GM06990 (cell line): ENCODE data around the gene ELF1.

Experiments used
- DNase-seq: peaks from one replicate; pipeline ENCODE4 v3.0.0-alpha.2; 2011; ENCODE audit not compliant: insufficient read length; ENCODE audit errors: extremely low read depth
- H3K27me3 ChIP-seq: replicated peaks from 2 replicates; pipeline ENCODE4 v1.6.0; 2011; ENCODE audit warnings: low read length; ENCODE audit not compliant: control insufficient read depth, insufficient read depth
- H3K36me3 ChIP-seq: 2 replicates; pipeline ENCODE4 v1.5.1; 2011; ENCODE audit warnings: low read length; ENCODE audit not compliant: control insufficient read depth, insufficient read depth
- H3K4me3 ChIP-seq: replicated peaks from 2 replicates; pipeline ENCODE4 v1.5.1; 2011; ENCODE audit warnings: low read depth, mild to moderate bottlenecking, control low read depth, low read length
- TF ChIP-seq, protein P1 (sequence below): IDR thresholded peaks from 2 replicates; pipeline ENCODE4 v1.5.1; 2011; ENCODE audit warnings: low read length, control low read depth, mild to moderate bottlenecking, inconsistent platforms; ENCODE audit not compliant: insufficient read depth, poor library complexity, severe bottlenecking

Gene ELF1

GRCh38 chr13:41034881-41035280 lies 15.8 kb upstream of the ELF1 start:
- TF ChIP-seq, protein P1, sequence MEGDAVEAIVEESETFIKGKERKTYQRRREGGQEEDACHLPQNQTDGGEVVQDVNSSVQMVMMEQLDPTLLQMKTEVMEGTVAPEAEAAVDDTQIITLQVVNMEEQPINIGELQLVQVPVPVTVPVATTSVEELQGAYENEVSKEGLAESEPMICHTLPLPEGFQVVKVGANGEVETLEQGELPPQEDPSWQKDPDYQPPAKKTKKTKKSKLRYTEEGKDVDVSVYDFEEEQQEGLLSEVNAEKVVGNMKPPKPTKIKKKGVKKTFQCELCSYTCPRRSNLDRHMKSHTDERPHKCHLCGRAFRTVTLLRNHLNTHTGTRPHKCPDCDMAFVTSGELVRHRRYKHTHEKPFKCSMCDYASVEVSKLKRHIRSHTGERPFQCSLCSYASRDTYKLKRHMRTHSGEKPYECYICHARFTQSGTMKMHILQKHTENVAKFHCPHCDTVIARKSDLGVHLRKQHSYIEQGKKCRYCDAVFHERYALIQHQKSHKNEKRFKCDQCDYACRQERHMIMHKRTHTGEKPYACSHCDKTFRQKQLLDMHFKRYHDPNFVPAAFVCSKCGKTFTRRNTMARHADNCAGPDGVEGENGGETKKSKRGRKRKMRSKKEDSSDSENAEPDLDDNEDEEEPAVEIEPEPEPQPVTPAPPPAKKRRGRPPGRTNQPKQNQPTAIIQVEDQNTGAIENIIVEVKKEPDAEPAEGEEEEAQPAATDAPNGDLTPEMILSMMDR: no peak
- H3K4me3 ChIP-seq: no peak overlapping the region
- DNase-seq: no peak
- no peaks in the 10 kb centered on the region for H3K36me3 ChIP-seq
- no peaks in the 10 kb centered on the region for H3K27me3 ChIP-seq

DNA sequence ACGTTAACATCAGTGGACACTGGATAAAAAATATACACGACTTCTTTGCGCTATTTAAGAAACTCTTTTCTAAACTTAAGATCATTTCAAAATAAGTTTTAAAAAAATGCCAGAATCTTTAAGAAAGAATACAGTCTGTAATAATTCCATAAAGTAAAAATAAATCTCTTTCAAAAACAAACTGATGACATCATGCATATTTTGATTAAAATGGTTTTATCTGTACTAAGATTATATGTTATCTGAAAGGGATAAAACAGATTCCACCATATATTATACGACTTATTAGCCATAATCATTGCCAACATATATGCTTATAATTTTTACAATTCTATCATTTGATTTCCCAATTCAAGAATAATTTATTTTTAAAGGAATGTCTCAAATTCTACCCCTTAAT lies 15.3 kb upstream of the ELF1 start:
- H3K4me3 ChIP-seq: no peak overlapping the region
- H3K36me3 ChIP-seq: no peaks in the 10 kb centered on the region
- H3K27me3 ChIP-seq: no peaks in the 10 kb centered on the region
- DNase-seq: no peak
- TF ChIP-seq, protein P1: no peak

DNA sequence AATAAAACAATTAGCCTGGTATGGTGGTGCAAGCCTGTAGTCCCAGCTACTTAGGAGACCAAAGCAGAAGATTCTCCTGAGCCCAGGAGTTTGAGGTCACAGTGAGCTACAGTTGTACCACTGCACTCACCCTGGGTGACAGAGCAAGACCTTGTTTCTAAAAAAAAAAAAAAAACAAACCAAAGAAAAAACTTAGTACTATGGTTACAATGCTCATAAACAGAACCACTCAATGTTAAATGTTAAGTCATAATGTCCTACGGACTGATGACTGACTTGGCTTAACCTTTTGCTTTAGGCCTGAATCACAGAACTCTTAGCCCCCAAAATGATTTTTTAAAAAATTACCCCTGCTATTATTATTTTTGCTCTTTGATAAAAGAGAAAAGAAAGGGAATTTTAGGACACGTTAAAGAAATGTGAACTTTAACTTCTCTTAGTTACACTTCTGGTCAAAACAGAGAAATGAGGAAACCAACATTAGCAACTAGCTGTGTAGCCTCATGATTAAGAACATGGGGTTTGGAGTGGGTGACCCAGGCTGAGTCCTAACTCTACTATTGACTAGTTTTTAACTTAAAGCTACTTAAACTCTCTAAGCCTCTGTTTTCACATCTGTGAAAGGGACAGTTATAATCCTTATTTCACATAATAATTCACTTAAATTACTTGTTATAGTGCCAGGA lies 13.7 kb upstream of the ELF1 start:
- H3K27me3 ChIP-seq: no peaks in the 10 kb centered on the region
- H3K4me3 ChIP-seq: no peak overlapping the region
- DNase-seq: no peak
- TF ChIP-seq, protein P1: no peak
- H3K36me3 ChIP-seq: no peaks in the 10 kb centered on the region

DNA sequence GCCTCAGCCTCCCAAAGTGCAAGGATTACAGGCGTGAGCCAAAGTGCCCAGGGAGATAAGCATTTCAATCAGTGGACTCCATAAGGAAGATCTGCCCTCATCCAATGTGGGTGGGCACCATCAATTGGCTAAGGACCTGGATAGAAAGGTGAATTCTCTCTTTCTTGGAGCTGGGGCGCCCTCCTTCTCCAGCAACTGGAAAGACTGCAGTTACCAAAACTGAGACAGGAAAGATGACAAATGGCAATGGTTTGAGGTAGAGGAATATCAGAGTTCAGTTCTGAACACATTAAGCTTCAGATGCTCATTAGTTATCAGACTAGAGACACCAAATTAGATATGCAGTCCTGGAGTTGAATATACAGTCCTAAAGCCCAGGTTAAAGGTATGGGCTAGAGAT lies 10.5 kb upstream of the ELF1 start:
- Histone ChIP-seq H3K36me3 (no peaks in the 10 kb centered on the region), H3K27me3 (no peaks in the 10 kb centered on the region), H3K4me3 (no peak overlapping the region)
- DNase-seq: no peak
- TF ChIP-seq, protein P1: no peak

GRCh38 chr13:41028051-41028450 lies 8.9 kb upstream of the ELF1 start:
- no peaks in the 10 kb centered on the region for H3K36me3 ChIP-seq
- no peak for DNase-seq
- TF ChIP-seq, protein P1: no peak
- H3K27me3 ChIP-seq: no peaks in the 10 kb centered on the region
- H3K4me3 ChIP-seq: no peak overlapping the region

GRCh38 chr13:41026788-41027187 lies 7.7 kb upstream of the ELF1 start:
- no peaks in the 10 kb centered on the region for H3K27me3 ChIP-seq
- H3K36me3 ChIP-seq: no peaks in the 10 kb centered on the region
- TF ChIP-seq, protein P1: no peak
- no peak overlapping the region for H3K4me3 ChIP-seq
- DNase-seq: no peak
